HepG2 (cell line): ENCODE data around the gene TNIP1. TPM values are rescaled to one million over a fixed set of nuclear protein-coding genes. Genes with fewer than 3 reads are reported as not detected.

ENCODE experiments used
- ATAC-seq: fragments of 200-7000 bp; cut with Tn5 transposase; 3 replicates; pipeline ENCODE4 v1.9.1; 2020; ENCODE audit warnings: mild to moderate bottlenecking, moderate library complexity
- BruUV-seq: library from RNA; stranded (reverse); fragments of 400-500 nt; replicated peaks from 2 replicates; lab custom pipeline; 2021; lab: Mats Ljungman, UMichigan
- CTCF ChIA-PET: fragments of 300-600 bp; formaldehyde crosslinking; extraction: SDS; loops from one replicate; lab custom pipeline; 2021; ENCODE audit warnings: low total read pairs, inconsistent platforms, low intra/inter-chr PET ratio; lab: Yijun Ruan, JAX
- POLR2A ChIA-PET: fragments of 350-600 bp; sonication (Branson Sonifier 250); formaldehyde crosslinking; loops from one replicate; lab custom pipeline; 2020; ENCODE audit warnings: antibody characterized with exemption, inconsistent platforms; lab: Yijun Ruan, JAX
- DNase-seq: peaks from one replicate; pipeline ENCODE4 v3.0.0-alpha.2; 2015; ENCODE audit warnings: low spot score
- FAIRE-seq: peaks from 3 replicates; lab custom pipeline; 2011; peaks lifted over from hg19 to GRCh38; lab: Jason Lieb, UNC
- H2AFZ ChIP-seq: one replicate; pipeline ENCODE4 v1.6.1; 2011; ENCODE audit warnings: low read length, inconsistent platforms
- H3K27ac ChIP-seq: fragments of 300-600 bp; 3 replicates; pipeline ENCODE4 v1.8.0; 2011; ENCODE audit warnings: mixed run types, mild to moderate bottlenecking, mixed read lengths, low read length, inconsistent platforms; ENCODE audit not compliant: insufficient read depth; ENCODE audit errors: extremely low read length
- H3K27me3 ChIP-seq, 2 experiments: fragments of 200-600 bp in 1 of 2; 2 replicates in 1 of 2; 3 replicates in 1 of 2; pipeline versions ENCODE4 v1.6.0 to v1.8.0; 2011; ENCODE audit warnings: low read length in 2 of 2, mild to moderate bottlenecking in 2 of 2, moderate library complexity in 2 of 2, inconsistent platforms in 1 of 2; ENCODE audit not compliant: insufficient read depth in 2 of 2, control insufficient read depth in 1 of 2
- H3K36me3 ChIP-seq, 2 experiments: fragments of 200-600 bp in 1 of 2; replicated peaks in 1 of 2; 2 replicates in 1 of 2; 3 replicates in 1 of 2; pipeline versions ENCODE4 v1.5.1 to v1.8.0; 2011; ENCODE audit warnings: low read length in 2 of 2, inconsistent platforms in 1 of 2; ENCODE audit not compliant: insufficient read depth in 2 of 2, control insufficient read depth in 1 of 2
- H3K4me1 ChIP-seq: 2 replicates; pipeline ENCODE4 v1.5.1; 2012; ENCODE audit warnings: low read length, inconsistent platforms; ENCODE audit not compliant: insufficient read depth
- H3K4me2 ChIP-seq: 2 replicates; pipeline ENCODE4 v1.6.0; 2011; ENCODE audit warnings: low read depth, low read length, inconsistent platforms
- H3K4me3 ChIP-seq, 3 experiments: fragments of 200-600 bp in 1 of 3; sonication (generic), shearing (Covaris generic) in 1 of 3; replicated peaks in 1 of 3; 2 replicates each; pipeline ENCODE4 v1.5.1; 2011 to 2016; ENCODE audit warnings: low read length in 3 of 3, inconsistent platforms in 2 of 3, low read depth in 2 of 3, mild to moderate bottlenecking in 2 of 3, control low read depth in 1 of 3, mixed read lengths in 1 of 3; ENCODE audit not compliant: insufficient read depth in 1 of 3
- H3K79me2 ChIP-seq: one replicate; pipeline ENCODE4 v1.6.1; 2011; ENCODE audit warnings: low read length, inconsistent platforms; ENCODE audit not compliant: insufficient read depth
- H3K9ac ChIP-seq: 2 replicates; pipeline ENCODE4 v1.6.0; 2011; ENCODE audit warnings: mild to moderate bottlenecking, low read depth, low read length, inconsistent platforms; ENCODE audit not compliant: insufficient read depth
- H3K9me3 ChIP-seq: 2 replicates; pipeline ENCODE4 v1.5.1; 2012; ENCODE audit warnings: mild to moderate bottlenecking, low read length
- H4K20me1 ChIP-seq: 2 replicates; pipeline ENCODE4 v1.6.0; 2011; ENCODE audit warnings: inconsistent platforms, mild to moderate bottlenecking, low read length, moderate library complexity; ENCODE audit not compliant: insufficient read depth
- HIVEP1 ChIP-seq: sonication (generic); formaldehyde crosslinking; IDR thresholded peaks from 2 replicates; pipeline ENCODE4 v1.4.0; 2020; ENCODE audit warnings: mild to moderate bottlenecking, missing genetic modification reagents
- HNRNPH1 ChIP-seq: fragments of 200-400 bp; formaldehyde crosslinking; optimal IDR thresholded peaks from 2 replicates; pipeline ENCODE3; 2017; ENCODE audit warnings: mild to moderate bottlenecking, low read depth, low read length
- TMF1 ChIP-seq: sonication (generic); formaldehyde crosslinking; IDR thresholded peaks from 2 replicates; pipeline ENCODE4 v1.8.1; 2022; ENCODE audit warnings: low read depth, missing genetic modification reagents
- ZNF264 ChIP-seq: sonication (generic); formaldehyde crosslinking; IDR thresholded peaks from 2 replicates; pipeline ENCODE4 v1.4.0; 2020; ENCODE audit warnings: missing genetic modification reagents
- ZNF318 ChIP-seq: sonication (generic); formaldehyde crosslinking; IDR thresholded peaks from 2 replicates; pipeline ENCODE4 v1.4.0; 2020; ENCODE audit warnings: mild to moderate bottlenecking, missing genetic modification reagents
- ZNF430 ChIP-seq: sonication (generic); formaldehyde crosslinking; IDR thresholded peaks from 2 replicates; pipeline ENCODE4 v1.9.0; 2021; ENCODE audit warnings: mild to moderate bottlenecking, missing genetic modification reagents
- ZNF598 ChIP-seq: sonication (generic); formaldehyde crosslinking; IDR thresholded peaks from 2 replicates; pipeline ENCODE4 v1.5.1; 2020; ENCODE audit warnings: mild to moderate bottlenecking, missing genetic modification reagents, borderline replicate concordance
- WGBS: methylation state at CpG from one replicate; pipeline ENCODE4 v1.1.6; 2017; ENCODE audit warnings: low lambda C conversion rate; 5-methylcytosine and 5-hydroxymethylcytosine counted together
- in situ Hi-C: cut with HindIII; loops from 2 replicates; pipeline ENCODE4 v1.10.0; 2017; ENCODE audit warnings: low pct_unique_long_range_greater_than_20kb; ENCODE audit not compliant: extremely low pct_ligation_motif_present
- intact Hi-C: fragments of 100-400 bp; cut with micrococcal nuclease; formaldehyde crosslinking; loops from one replicate; pipeline ENCODE4 v1.10.0; 2022; ENCODE audit not compliant: unreplicated experiment
- polyA plus RNA-seq, 8 experiments: library from polyadenylated mRNA; depleted of rRNA in 3 of 8; stranded (reverse) in 7 of 8; unstranded in 1 of 8; fragments of >200 nt; fragmentation: Illumina TruSeq in 4 of 8; extraction: Trizol in 4 of 8; gene quantifications; 2 replicates each; pipeline versions ENCODE4 v1.2.1 to v1.2.3, GENCODE V29; 2011 to 2016; ENCODE audit warnings: low read depth in 4 of 8, missing spikeins in 1 of 8, mixed read lengths in 1 of 8; ENCODE audit not compliant: insufficient read depth in 1 of 8
- total RNA-seq, 5 experiments: library from RNA; depleted of rRNA; stranded (reverse); fragments of >200 nt; fragmentation: Illumina TruSeq; extraction: Trizol; gene quantifications; 2 replicates each; pipeline ENCODE4 v1.2.3, GENCODE V29; 2016; ENCODE audit warnings: low read depth in 1 of 5
- TF ChIP-seq, protein P1 (sequence below): sonication (generic); formaldehyde crosslinking; IDR thresholded peaks from 2 replicates; pipeline ENCODE4 v1.4.0; 2020; ENCODE audit warnings: missing genetic modification reagents, borderline replicate concordance
- TF ChIP-seq, protein P2 (sequence below): sonication (generic); formaldehyde crosslinking; IDR thresholded peaks from 2 replicates; pipeline ENCODE4 v1.5.1; 2020; ENCODE audit warnings: missing genetic modification reagents, mild to moderate bottlenecking, borderline replicate concordance

TNIP1 gene
- total and polyA plus RNA-seq, 2 of the 13 experiments (the other 11 are each of a cell fraction or from before 2014, with no cell fraction given) = 26.2 to 45.9 TPM

DNA sequence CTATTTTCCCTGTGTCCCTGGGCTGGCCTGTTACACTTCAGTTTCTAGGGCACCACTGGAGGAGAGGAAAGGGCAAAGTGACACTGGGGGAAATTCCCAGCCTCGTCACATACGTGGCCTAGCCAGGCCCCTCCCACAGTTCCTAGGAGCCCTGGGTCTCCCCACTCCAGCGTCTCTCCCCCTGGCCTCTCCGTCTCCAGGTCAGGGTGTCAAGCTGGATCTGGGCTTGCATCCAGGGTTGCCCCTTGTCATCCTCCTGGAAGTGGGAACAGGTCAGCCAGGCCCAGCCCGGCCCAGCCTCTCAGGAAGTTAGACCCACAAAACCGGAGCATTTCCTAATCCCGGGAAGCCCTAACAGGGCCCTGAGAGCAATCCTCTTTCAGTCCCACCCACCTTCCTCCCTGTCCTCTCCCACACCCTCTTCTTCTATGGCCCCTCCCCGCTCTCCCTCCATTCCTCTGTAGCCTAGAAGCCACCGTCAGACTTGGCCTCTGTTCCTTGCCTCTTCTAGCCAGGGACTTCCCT, 4.7 kb upstream of the TNIP1 start (continued):
- TF ChIP-seq HNRNPH1 = no peak
- peak; percentile 95 for TF ChIP-seq HIVEP1 (CRISPR knock-in tag)
- no peak for TF ChIP-seq TMF1 (CRISPR knock-in tag)
- TF ChIP-seq, protein P1, sequence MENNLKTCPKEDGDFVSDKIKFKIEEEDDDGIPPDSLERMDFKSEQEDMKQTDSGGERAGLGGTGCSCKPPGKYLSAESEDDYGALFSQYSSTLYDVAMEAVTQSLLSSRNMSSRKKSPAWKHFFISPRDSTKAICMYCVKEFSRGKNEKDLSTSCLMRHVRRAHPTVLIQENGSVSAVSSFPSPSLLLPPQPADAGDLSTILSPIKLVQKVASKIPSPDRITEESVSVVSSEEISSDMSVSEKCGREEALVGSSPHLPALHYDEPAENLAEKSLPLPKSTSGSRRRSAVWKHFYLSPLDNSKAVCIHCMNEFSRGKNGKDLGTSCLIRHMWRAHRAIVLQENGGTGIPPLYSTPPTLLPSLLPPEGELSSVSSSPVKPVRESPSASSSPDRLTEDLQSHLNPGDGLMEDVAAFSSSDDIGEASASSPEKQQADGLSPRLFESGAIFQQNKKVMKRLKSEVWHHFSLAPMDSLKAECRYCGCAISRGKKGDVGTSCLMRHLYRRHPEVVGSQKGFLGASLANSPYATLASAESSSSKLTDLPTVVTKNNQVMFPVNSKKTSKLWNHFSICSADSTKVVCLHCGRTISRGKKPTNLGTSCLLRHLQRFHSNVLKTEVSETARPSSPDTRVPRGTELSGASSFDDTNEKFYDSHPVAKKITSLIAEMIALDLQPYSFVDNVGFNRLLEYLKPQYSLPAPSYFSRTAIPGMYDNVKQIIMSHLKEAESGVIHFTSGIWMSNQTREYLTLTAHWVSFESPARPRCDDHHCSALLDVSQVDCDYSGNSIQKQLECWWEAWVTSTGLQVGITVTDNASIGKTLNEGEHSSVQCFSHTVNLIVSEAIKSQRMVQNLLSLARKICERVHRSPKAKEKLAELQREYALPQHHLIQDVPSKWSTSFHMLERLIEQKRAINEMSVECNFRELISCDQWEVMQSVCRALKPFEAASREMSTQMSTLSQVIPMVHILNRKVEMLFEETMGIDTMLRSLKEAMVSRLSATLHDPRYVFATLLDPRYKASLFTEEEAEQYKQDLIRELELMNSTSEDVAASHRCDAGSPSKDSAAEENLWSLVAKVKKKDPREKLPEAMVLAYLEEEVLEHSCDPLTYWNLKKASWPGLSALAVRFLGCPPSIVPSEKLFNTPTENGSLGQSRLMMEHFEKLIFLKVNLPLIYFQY (CRISPR knock-in tag) = 0 out of 2 replicates have a peak, but pooled peaks have one; percentile 47

DNA sequence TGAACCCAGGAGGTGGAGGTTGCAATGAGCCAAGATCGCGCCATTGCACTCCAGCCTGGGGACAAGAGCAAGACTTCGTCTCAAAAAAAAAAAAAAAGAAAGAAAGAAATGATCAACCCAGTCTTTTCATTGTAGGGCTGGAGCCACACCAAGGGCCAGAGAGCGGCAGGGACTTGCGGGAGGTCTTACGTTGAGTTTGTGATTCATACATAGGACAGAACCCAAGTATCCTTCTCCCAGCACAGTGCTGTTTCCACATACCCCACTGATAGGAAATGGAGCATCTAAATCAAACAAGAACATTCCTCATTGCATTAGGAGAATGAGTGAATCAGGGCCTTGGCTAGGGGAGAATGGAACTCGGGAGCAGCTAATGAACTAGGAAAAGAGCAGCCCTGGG, 3.5 kb upstream of the TNIP1 start:
- in situ Hi-C loops = no loop called here
- BruUV-seq = no TSS peak
- H3K4me3 ChIP-seq = no peak overlapping the region
- peaks cover 57% of the 10 kb centered on the region for H3K4me1 ChIP-seq
- H2AFZ ChIP-seq = no peak overlapping the region
- no peak for FAIRE-seq
- peaks cover 17% of the 10 kb centered on the region for H3K79me2 ChIP-seq
- DNase-seq = no peak
- no peaks in the 10 kb centered on the region for H4K20me1 ChIP-seq
- no peak overlapping the region for H3K9ac ChIP-seq
- no peak overlapping the region for H3K4me2 ChIP-seq
- WGBS = 89% methylated on average over 7 of the region's 7 CpGs
- no peak overlapping the region for H3K27ac ChIP-seq
- no peak for ATAC-seq
- H3K27me3 ChIP-seq = peaks cover 2 to 10% of the 10 kb centered on the region in 2 experiments; a peak in 2 of 5 replicates
- intact Hi-C loops = no loop called here
- no peaks in the 10 kb centered on the region for H3K9me3 ChIP-seq
- no peaks in the 10 kb centered on the region for H3K36me3 ChIP-seq
- POLR2A ChIA-PET = interaction anchor here (1.2 kb wide), 1 partner anchor 12 kb away, joined by 3 read pairs; no protein-coding TSS in a partner anchor
- CTCF ChIA-PET = no interaction called here
- TF ChIP-seq, protein P2, sequence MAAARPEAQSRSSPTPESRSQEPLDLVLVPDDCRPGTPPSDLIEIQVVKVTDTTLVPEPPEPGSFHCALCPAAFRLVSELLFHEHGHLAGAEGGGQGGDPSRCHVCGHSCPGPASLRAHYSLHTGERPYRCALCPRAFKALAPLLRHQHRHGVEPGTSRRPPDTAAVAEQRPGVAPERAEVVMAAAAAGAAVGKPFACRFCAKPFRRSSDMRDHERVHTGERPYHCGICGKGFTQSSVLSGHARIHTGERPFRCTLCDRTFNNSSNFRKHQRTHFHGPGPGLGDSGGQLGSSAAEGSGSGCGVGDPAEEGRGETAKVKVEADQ = no peak
- TF ChIP-seq ZNF430 (CRISPR knock-in tag) = no peak
- TF ChIP-seq ZNF264 = no peak
- no peak for TF ChIP-seq ZNF598
- no peak for TF ChIP-seq ZNF318 (CRISPR knock-in tag)
